Measurements from ENCODE around the gene DNAJC4.

The DNAJC4 gene

DNA sequence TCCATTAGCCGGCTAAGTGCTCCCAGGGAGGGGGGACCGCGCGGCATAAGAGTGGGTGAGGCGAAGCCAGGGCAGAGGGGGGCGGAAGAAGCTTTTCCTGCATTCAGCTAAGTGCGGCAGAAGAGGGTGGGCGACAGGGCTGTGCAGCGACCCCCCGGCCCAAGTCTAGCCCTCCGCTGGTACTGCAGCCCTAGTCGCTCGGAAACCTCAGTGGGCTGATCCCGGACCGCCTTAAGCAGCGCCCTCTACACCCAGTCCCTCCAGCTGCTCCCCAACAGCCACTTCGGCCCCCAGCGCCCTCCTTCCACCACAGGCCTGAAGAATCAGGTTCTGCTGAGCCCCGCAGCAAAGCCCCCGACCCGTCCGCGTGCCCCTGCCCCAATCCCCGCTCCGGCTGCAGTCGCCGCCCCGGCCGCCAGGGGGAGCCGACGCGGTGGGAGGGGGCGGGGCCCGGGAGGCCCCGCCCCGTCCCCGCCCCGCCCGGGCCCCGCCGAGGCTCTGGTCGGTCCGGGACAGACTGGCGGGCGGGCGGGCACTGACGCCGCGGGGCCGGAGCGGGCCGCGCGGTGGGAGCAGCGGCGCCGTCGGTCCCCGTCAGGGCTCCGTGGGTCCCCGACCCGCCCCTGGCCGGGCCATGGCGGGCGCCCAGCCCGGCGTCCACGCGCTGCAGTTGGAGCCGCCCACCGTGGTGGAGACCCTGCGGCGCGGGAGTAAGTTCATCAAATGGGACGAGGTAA is 20.8 kb downstream of the DNAJC4 start, which contains the start of gene PLCB3:
Gene PLCB3, plus strand, starts transcription at position 515 of the 737 bp plus-strand sequence. Its CDS starts 120 bp downstream, at position 635.
- intact Hi-C loops (cut with DNase I): no loop called here

DNA sequence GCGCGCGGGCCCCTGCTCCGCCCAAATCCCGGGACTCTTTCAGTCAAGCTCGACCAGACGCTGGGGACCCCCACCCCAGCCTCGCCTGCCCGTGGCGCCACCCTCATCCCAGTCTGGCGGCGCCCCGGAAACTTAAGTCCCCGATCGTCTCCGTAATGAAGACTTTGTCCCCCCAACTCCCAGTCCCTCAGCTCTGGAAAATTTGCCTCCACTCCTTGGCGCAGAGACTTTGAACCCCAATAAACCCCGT is 21.3 kb downstream of the DNAJC4 start:
- DNase-seq: no peak
- intact Hi-C loops (cut with DNase I): no loop called here

More for the DNA sequence above, 20.8 kb downstream of the DNAJC4 start, which contains the start of gene PLCB3:
- DNase-seq: peak in 28 of 42 donors; percentile 49 to 83 (median 66)

DNA sequence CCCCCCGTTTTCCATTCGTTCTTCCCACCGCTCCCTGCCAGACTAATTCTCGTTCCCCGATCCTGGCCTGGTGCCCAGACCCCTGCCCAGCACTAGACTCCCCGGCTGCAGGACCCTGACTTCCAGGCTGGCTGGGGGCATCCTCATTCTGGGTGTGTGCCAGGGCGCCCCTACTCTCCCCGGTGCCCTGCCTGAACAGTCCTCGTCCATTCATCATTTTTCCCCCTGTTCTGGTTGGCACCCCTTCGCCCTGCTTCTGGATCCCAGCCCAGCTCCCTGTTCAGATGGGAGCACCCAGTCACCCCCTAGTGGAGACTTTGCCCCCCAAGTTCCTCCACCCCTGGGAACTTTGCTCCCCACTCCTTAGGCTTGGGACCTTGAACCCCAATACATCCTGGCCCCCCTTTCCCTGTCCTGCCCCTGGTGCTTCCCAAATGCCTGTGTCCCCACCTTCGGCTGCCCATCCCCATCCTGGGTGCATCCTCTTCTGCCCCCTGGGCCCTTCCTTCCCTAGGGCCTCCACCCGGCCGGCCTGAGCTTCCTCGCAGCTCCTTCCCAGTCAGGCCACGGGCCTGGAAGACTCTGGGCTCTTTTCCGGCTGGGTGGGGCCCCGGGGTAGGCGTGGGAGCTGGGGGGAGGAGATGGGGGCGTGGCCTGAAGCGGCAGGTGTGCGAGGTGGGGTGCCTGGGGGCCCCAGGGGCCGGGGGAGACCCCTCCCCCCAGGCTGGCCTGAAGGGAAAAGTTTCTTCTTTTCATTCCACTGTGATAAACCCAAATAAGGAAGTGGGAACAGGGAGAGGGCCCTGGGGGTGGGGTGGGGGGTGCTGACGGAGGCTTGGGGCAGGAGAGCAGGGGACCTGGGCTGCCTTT is 21.9 kb downstream of the DNAJC4 start:
- intact Hi-C loops (cut with DNase I): no loop called here
- peak in 1 of 42 donors; percentile 39 for DNase-seq

DNA sequence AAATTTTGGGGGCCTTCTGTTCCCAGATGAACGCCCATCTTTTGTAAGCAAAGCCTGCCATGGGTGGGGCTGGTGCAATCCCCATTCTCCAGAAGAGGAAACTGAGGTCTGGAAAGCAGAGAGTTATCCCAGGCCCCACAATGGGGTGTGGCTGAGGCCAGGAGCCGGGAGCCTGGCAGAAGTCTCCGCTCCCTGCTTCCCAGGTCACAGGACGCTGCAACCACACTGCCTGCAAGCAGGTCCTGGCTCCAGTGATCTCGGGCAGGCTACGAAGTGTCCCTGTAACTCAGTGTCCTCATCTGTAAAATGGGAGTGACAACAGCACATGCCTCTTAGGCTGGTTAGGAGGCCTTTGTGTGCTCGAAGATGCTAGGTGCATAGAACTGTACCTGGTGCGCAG is 22.7 kb downstream of the DNAJC4 start:
- intact Hi-C loops (cut with DNase I): no loop called here
- no peak for DNase-seq

DNA sequence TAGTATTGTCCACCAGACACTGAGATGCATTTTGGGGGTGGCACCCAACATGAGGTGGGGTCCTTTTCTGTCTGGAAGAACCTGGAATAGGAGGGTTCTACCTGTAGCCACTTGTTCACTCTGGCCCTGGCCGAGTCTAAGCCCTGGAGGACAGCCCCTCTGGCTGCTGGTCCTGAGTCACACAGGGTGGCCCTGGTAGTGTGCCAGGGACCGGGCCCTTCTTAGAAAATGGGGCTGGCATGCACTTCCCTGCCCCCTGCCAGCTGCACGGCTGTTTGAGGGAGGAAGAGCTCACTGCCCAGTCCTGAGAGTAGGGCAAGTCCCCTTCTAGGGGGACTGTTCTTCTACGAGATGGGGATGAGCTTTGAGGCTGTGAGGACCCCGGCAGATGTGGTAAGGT is 23.1 kb downstream of the DNAJC4 start:
- peak in 22 of 42 donors; percentile 41 to 80 (median 61) for DNase-seq
- intact Hi-C loops (cut with DNase I): no loop called here

DNA sequence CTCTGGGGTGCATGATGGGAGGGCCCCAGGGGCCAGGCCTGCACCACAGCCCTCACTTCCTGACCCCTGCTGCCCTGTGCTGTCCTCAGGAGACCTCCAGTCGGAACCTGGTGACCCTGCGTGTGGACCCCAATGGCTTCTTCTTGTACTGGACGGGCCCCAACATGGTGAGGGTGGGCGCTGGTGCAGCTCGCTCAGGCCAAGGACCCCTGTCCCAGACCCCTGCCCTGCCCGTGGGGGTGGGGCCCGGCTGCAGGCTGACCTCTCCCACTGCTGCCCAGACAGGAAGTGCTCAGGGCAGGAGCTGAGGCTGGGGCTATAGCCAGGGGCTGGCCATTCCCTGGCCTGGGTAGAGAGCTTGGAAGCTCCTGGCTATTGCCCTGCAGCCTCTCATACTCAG is 24.0 kb downstream of the DNAJC4 start:
- DNase-seq: no peak
- intact Hi-C loops (cut with DNase I): no loop called here

DNA sequence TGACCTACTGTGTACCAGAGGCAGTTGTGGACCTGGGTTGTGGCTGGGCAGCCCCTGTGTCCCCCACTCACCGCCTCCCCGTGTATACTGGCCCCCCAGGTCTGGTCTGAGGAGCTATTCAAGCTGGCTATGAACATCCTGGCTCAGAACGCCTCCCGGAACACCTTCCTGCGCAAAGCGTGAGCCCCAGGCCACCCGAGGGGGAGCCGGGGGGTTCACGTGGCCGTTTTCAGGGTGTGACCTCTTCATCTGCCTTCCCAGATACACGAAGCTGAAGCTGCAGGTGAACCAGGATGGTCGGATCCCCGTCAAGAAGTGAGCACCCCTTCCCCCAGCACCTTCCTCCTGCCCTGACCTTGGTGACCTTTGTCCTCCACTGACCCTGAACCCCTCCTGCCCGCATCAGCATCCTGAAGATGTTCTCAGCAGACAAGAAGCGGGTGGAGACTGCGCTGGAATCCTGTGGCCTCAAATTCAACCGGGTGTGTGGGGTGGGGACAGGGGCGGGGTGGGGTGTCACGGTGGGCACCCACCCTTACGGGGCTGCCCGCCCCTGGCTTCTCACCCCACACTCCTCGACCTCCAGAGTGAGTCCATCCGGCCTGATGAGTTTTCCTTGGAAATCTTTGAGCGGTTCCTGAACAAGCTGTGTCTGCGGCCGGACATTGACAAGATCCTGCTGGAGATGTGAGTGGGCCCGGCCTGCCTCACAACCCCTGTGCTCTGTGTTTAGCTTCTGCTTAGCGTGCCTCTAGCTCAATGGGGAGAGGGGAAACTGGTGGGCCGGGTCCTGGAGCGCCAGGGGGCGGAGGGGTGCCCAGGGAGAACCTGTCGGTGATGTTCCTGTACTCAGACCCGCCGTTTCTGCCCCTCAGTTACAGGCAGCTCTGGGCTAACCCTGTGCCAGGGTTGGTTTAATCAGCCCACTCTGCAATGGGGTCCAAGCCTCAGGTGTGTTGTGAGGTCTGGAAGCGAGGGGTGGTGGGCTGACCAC is 25.1 kb downstream of the DNAJC4 start:
- DNase-seq: no peak

DNA sequence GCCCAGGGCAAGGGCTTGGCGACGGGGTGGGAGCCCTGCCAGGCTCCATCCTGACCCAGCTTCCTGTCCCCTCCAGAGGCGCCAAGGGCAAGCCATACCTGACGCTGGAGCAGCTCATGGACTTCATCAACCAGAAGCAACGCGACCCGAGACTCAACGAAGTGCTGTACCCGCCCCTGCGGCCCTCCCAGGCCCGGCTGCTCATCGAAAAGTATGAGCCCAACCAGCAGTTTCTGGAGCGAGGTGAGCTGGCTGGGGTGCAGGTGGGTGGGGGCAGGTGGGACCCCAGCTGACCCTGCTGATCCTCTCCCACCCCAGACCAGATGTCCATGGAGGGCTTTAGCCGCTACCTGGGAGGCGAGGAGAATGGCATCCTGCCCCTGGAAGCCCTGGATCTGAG is 26.0 kb downstream of the DNAJC4 start:
- intact Hi-C loops (cut with DNase I): no loop called here
- DNase-seq: no peak

More for the DNA sequence above, 25.1 kb downstream of the DNAJC4 start:
- intact Hi-C loops (cut with DNase I): no loop called here

DNA sequence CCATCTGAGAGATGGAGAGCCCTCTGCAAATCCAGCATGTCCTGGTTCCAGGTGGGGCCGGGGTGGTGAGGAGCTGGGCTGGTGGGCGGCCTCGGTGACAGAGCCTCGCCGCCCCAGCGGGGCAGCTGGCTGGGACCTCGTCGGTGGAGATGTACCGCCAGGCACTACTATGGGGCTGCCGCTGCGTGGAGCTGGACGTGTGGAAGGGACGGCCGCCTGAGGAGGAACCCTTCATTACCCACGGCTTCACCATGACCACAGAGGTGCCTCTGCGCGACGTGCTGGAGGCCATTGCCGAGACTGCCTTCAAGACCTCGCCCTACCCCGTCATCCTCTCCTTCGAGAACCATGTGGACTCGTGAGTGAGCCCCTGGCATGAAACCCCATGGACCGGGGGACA is 28.0 kb downstream of the DNAJC4 start:
- no peak for DNase-seq
- intact Hi-C loops (cut with DNase I): no loop called here

DNA sequence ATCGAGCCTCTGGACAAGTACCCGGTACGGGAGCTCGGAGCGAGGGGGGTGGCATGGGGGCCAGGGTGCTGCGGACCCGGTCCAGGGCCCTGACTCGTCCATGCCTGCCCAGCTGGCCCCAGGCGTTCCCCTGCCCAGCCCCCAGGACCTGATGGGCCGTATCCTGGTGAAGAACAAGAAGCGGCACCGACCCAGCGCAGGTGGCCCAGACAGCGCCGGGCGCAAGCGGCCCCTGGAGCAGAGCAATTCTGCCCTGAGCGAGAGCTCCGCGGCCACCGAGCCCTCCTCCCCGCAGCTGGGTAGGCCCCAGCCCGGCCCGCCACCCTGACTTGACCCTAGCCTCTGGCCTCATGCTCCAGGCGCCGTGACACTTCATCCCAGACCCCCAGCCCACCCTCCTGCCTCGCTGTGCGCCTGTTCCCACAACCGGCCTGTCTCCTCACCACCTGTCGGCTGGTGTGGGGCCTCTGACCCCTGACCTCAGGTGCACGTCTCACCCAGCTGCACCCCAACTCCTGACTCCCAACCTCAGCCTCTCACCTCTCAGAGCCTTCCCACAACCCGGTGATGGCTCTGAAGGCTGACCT is 28.7 kb downstream of the DNAJC4 start:
- intact Hi-C loops (cut with DNase I): no loop called here

DNA sequence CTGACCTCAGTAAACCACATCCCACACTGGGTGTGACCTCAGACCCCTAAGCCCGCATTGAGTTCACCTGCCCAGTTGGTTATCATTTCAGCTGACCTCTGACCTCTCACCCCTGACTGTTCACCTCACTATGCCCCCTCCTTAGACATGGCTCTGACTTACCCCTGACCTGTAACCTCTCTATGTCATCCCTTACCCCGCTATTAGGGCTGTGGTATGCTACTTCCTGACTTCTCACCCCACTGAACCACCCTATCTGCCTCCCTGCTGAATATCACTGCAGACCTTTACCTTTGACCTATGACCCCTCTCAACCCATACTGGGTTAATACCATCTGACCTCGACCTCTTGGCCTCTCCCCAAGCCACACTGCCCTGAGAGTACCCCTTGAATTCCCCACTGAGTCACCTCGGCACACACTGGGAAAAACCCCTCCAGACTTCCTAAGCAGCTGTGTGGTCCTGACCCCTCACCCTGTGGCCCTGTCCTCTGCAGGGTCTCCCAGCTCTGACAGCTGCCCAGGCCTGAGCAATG is 29.3 kb downstream of the DNAJC4 start:
- DNase-seq: no peak
- intact Hi-C loops (cut with DNase I): no loop called here

More for the DNA sequence above, 28.7 kb downstream of the DNAJC4 start:
- no peak for DNase-seq

DNA sequence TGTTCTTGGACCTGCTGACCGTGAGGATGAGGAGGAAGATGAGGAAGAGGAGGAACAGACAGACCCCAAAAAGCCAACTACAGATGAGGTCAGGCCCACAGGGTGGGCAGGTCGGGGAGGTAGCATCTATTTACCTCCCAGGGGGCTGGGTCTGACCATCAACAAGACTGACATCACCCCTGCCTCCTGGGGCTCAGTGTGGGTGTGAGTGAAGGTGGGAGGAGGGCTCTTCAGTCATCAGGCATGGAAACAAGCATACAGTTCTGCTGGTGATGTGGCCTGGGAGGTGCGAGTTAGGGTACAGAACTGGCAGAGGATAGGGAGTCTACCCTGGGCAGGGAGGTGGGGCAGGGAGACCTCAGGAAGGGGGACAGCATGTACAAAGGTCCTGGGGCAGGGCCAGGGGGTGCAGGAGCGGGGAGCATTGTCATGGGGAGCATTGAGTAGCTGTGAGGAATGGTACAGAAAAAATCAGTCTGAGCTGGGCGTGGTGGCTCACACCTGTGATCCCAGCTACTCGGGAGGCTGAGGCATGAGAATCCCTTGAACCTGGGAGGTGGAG is 29.9 kb downstream of the DNAJC4 start:
- intact Hi-C loops (cut with DNase I): no loop called here
- DNase-seq: no peak

DNA sequence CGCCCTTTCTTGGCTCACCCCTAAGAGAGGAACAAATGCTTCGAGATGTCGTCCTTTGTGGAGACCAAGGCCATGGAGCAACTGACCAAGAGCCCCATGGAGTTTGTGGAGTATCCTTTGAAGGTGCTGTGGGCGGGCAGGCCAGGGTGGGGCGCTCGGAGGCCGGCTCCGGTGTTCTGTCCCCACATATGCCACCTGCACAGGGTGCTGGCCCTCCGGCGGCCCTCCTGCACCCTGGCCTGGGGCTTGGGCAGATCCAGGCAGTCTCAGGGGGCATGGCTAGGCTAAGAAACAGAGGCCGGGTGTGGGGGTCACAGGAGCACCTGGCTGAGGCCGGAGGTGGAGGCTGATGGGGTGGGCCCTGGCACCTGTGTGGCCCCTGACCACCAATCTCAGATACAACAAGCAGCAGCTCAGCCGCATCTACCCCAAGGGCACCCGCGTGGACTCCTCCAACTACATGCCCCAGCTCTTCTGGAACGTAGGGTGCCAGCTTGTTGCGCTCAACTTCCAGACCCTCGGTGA is 31.3 kb downstream of the DNAJC4 start:
- intact Hi-C loops (cut with DNase I): no loop called here
- no peak for DNase-seq

DNA sequence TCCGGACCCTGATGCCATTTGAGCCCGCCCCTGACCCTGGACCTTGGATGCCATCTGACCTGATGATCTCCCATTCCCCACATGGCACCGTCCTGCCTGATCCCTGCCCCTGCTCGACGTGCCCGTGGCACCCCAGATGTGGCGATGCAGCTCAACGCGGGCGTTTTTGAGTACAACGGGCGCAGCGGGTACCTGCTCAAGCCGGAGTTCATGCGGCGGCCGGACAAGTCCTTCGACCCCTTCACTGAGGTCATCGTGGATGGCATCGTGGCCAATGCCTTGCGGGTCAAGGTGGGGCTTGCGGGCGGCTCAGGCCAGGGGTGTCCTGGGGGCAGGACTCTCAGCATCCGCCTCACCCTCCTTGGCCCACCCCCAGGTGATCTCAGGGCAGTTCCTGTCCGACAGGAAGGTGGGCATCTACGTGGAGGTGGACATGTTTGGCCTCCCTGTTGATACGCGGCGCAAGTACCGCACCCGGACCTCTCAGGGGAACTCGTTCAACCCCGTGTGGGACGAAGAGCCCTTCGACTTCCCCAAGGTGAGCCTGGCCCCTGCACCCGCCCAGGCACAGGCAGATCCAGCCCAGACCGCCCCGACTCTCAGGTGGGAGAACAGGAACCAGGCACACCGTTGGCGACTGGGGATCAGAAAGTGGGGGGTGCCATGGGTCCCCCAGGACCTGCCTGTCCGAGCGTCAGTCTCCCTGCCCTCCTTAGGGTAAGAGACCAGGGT is 32.1 kb downstream of the DNAJC4 start:
- no peak for DNase-seq
- intact Hi-C loops (cut with DNase I): no loop called here

DNA sequence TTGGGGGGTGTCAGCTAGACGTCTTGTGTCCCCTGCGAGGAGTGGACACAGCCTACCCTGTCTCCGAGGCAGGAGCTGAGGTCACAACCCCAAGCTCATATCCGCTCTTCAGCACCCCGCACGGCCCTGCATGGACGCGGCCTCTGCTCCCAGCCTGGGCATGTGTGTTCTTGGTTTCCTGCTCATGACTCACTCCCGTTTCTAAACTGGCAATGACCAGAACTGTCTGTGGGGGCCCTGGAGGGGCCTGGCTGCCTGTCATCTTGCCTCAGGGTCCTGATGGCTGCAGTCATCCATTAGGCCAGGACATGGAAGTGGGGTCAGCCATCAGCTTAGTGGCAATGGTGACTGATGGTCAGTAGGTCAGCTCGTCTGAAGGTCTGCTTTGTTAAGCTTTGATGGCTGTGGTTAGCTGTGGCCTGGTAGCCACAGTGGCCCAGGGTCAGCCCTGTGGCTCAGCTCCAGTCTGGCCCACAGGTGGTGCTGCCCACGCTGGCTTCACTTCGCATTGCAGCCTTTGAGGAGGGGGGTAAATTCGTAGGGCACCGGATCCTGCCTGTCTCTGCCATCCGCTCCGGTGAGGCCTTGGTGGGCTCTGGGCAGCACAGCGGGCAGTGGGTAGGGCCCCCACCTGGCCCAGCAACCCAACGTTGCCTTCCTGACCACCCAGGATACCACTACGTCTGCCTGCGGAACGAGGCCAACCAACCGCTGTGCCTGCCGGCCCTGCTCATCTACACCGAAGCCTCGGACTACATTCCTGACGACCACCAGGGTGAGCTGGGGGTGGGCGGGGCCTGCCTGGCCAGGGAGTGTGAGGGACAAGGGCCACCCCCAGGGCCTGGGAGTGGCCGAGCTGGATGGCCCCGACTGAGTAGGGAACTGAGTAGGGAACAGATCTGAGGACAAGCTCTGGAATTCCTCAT is 32.9 kb downstream of the DNAJC4 start:
- no peak for DNase-seq
- intact Hi-C loops (cut with DNase I): no loop called here

DNA sequence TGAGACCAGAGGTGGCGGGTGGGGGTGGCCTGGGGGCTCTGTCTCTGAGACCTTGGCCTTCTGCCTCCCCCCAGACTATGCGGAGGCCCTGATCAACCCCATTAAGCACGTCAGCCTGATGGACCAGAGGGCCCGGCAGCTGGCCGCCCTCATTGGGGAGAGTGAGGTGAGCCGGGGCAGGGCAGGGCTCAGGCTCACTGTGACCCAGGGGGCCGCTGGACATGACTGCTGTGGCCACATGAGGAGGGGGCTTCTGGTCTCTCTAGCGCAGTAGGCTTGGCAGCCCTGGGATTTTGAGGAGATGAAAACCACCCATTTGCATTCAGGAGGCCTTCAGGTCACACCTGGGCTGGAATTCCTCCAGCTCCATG is 33.6 kb downstream of the DNAJC4 start:
- DNase-seq: no peak
- intact Hi-C loops (cut with DNase I): no loop called here
